ENCODE data around the gene RGS12. TPM values are rescaled to one million over a fixed set of nuclear protein-coding genes. Genes with fewer than 3 reads are reported as not detected.

RGS12 gene
- total RNA-seq, 5 donors from 2014 or later (not counting 1 experiment from before 2014, with no cell fraction given) = 6.4 to 15.3 (median 10.5) TPM

- Mint-ChIP-seq H3K9me3 (no peaks in the 10 kb centered on the region), H3K4me1 (peaks cover 0 to 18% (median 5%) of the 10 kb centered on the region in 3 donors), H3K4me3 (no peak overlapping the region), H3K36me3 (peaks cover 18% of the 10 kb centered on the region), H3K27me3 (no peaks in the 10 kb centered on the region), H3K27ac (no peak overlapping the region)
- DNase-seq (no peak), ATAC-seq (replicated peaks in 1 of 4) (no peak)
- ChIA-PET CTCF (no interaction called here), POLR2A (no interaction called here)
- Histone ChIP-seq H3K36me3 (ENCODE audit: control insufficient read depth in 2 of 2, extremely low read depth in 1 of 2, insufficient read depth in 1 of 2, low read length in 1 of 2) (peaks cover 6 to 8% of the 10 kb centered on the region in 2 donors), H3K4me3 (ENCODE audit: control insufficient read depth in 1 of 2, extremely low read depth in 1 of 2, low read length in 1 of 2) (no peak overlapping the region), H3K27me3 (replicated peaks in 1 of 2; ENCODE audit: control insufficient read depth in 2 of 2, extremely low read depth in 1 of 2, insufficient read depth in 2 of 2, low read length in 1 of 2) (no peaks in the 10 kb centered on the region), H3K27ac (ENCODE audit: low read length) (no peak overlapping the region), H3K4me1 (ENCODE audit: control insufficient read depth in 1 of 2, extremely low read depth in 1 of 2, insufficient read depth in 2 of 2, low read length in 2 of 2) (no peaks in the 10 kb centered on the region), H3K9me3 (no peaks in the 10 kb centered on the region)
- 74% methylated on average over 6 of the region's 7 CpGs for WGBS (ENCODE audit: insufficient coverage)
Observed at GRCh38 chr4:3315566-3315965, 22.7 kb downstream of the RGS12 start.

- H3K36me3 Mint-ChIP-seq = peaks cover 18% of the 10 kb centered on the region
- H3K4me1 Mint-ChIP-seq = peaks cover 0 to 13% (median 2%) of the 10 kb centered on the region in 3 donors
- DNase-seq (peak in 1 of 35 experiments; percentile 3), ATAC-seq (replicated peaks in 1 of 4) (no peak)
- H3K27ac ChIP-seq (ENCODE audit: low read length) = no peak overlapping the region
- no peak overlapping the region for H3K4me3 ChIP-seq (ENCODE audit: control insufficient read depth in 1 of 2, extremely low read depth in 1 of 2, low read length in 1 of 2)
- 100% methylated on average over 18 of the region's 18 CpGs for WGBS (ENCODE audit: insufficient coverage)
- peaks cover 6 to 8% of the 10 kb centered on the region in 2 donors for H3K36me3 ChIP-seq (ENCODE audit: control insufficient read depth in 2 of 2, extremely low read depth in 1 of 2, insufficient read depth in 1 of 2, low read length in 1 of 2)
- ChIA-PET CTCF (no interaction called here), POLR2A (no interaction called here)
- H3K27ac Mint-ChIP-seq = no peak overlapping the region
- no peak overlapping the region for H3K4me3 Mint-ChIP-seq
- H3K27me3 Mint-ChIP-seq = no peaks in the 10 kb centered on the region
- no peaks in the 10 kb centered on the region for H3K27me3 ChIP-seq (replicated peaks in 1 of 2; ENCODE audit: control insufficient read depth in 2 of 2, extremely low read depth in 1 of 2, insufficient read depth in 2 of 2, low read length in 1 of 2)
- no peaks in the 10 kb centered on the region for H3K9me3 ChIP-seq
- no peaks in the 10 kb centered on the region for H3K4me1 ChIP-seq (ENCODE audit: control insufficient read depth in 1 of 2, extremely low read depth in 1 of 2, insufficient read depth in 2 of 2, low read length in 2 of 2)
- no peaks in the 10 kb centered on the region for H3K9me3 Mint-ChIP-seq
Observed at GRCh38 chr4:3316146-3316545, 23.3 kb downstream of the RGS12 start.

GRCh38 chr4:3317011-3317655 is 24.3 kb downstream of the RGS12 start:
- Histone ChIP-seq H3K4me1 (ENCODE audit: control insufficient read depth in 1 of 2, extremely low read depth in 1 of 2, insufficient read depth in 2 of 2, low read length in 2 of 2) (no peaks in the 10 kb centered on the region), H3K27ac (ENCODE audit: low read length) (no peak overlapping the region), H3K4me3 (ENCODE audit: control insufficient read depth in 1 of 2, extremely low read depth in 1 of 2, low read length in 1 of 2) (no peak overlapping the region), H3K36me3 (ENCODE audit: control insufficient read depth in 2 of 2, extremely low read depth in 1 of 2, insufficient read depth in 1 of 2, low read length in 1 of 2) (peaks cover 8 to 9% of the 10 kb centered on the region in 2 donors), H3K9me3 (no peaks in the 10 kb centered on the region), H3K27me3 (replicated peaks in 1 of 2; ENCODE audit: control insufficient read depth in 2 of 2, extremely low read depth in 1 of 2, insufficient read depth in 2 of 2, low read length in 1 of 2) (no peaks in the 10 kb centered on the region)
- POLR2A ChIA-PET = no interaction called here
- ATAC-seq (replicated peaks in 1 of 4) = no peak
- H3K27me3 Mint-ChIP-seq = no peaks in the 10 kb centered on the region
- H3K4me3 Mint-ChIP-seq = no peak overlapping the region
- peak in 1 of 35 experiments; percentile 22 for DNase-seq
- CTCF ChIA-PET = no interaction called here
- peaks cover 0 to 11% (median 0%) of the 10 kb centered on the region in 3 donors for H3K4me1 Mint-ChIP-seq
- H3K27ac Mint-ChIP-seq = no peak overlapping the region
- no peaks in the 10 kb centered on the region for H3K9me3 Mint-ChIP-seq
- peaks cover 18% of the 10 kb centered on the region for H3K36me3 Mint-ChIP-seq
- 95% methylated on average over 27 of the region's 42 CpGs for WGBS (ENCODE audit: insufficient coverage)

- Mint-ChIP-seq H3K27ac (no peak overlapping the region), H3K9me3 (no peaks in the 10 kb centered on the region), H3K27me3 (no peaks in the 10 kb centered on the region), H3K4me3 (no peak overlapping the region), H3K4me1 (peaks cover 0 to 11% (median 0%) of the 10 kb centered on the region in 3 donors), H3K36me3 (peaks cover 18% of the 10 kb centered on the region)
- ATAC-seq (replicated peaks in 1 of 4) = no peak
- no peaks in the 10 kb centered on the region for H3K27me3 ChIP-seq (replicated peaks in 1 of 2; ENCODE audit: control insufficient read depth in 2 of 2, extremely low read depth in 1 of 2, insufficient read depth in 2 of 2, low read length in 1 of 2)
- DNase-seq = peak in 1 of 35 experiments; percentile 13
- H3K27ac ChIP-seq (ENCODE audit: low read length) = no peak overlapping the region
- POLR2A ChIA-PET = no interaction called here
- WGBS (ENCODE audit: insufficient coverage) = 95% methylated on average over 22 of the region's 22 CpGs
- CTCF ChIA-PET = no interaction called here
- no peaks in the 10 kb centered on the region for H3K9me3 ChIP-seq
- peaks cover 8 to 9% of the 10 kb centered on the region in 2 donors for H3K36me3 ChIP-seq (ENCODE audit: control insufficient read depth in 2 of 2, extremely low read depth in 1 of 2, insufficient read depth in 1 of 2, low read length in 1 of 2)
- H3K4me3 ChIP-seq (ENCODE audit: control insufficient read depth in 1 of 2, extremely low read depth in 1 of 2, low read length in 1 of 2) = no peak overlapping the region
- H3K4me1 ChIP-seq (ENCODE audit: control insufficient read depth in 1 of 2, extremely low read depth in 1 of 2, insufficient read depth in 2 of 2, low read length in 2 of 2) = no peaks in the 10 kb centered on the region
Observed at GRCh38 chr4:3317656-3318211, 24.9 kb downstream of the RGS12 start.

- Mint-ChIP-seq H3K4me3 (no peak overlapping the region), H3K27ac (no peak overlapping the region), H3K4me1 (peaks cover 0 to 14% (median 0%) of the 10 kb centered on the region in 3 donors), H3K9me3 (no peaks in the 10 kb centered on the region), H3K36me3 (peaks cover 24% of the 10 kb centered on the region), H3K27me3 (no peaks in the 10 kb centered on the region)
- DNase-seq (peak in 1 of 35 experiments; percentile 23), ATAC-seq (replicated peaks in 1 of 4) (no peak)
- Histone ChIP-seq H3K9me3 (no peaks in the 10 kb centered on the region), H3K27ac (ENCODE audit: low read length) (no peak overlapping the region), H3K36me3 (ENCODE audit: control insufficient read depth in 2 of 2, extremely low read depth in 1 of 2, insufficient read depth in 1 of 2, low read length in 1 of 2) (peaks cover 6 to 8% of the 10 kb centered on the region in 2 donors), H3K27me3 (replicated peaks in 1 of 2; ENCODE audit: control insufficient read depth in 2 of 2, extremely low read depth in 1 of 2, insufficient read depth in 2 of 2, low read length in 1 of 2) (no peaks in the 10 kb centered on the region), H3K4me1 (ENCODE audit: control insufficient read depth in 1 of 2, extremely low read depth in 1 of 2, insufficient read depth in 2 of 2, low read length in 2 of 2) (no peaks in the 10 kb centered on the region), H3K4me3 (ENCODE audit: control insufficient read depth in 1 of 2, extremely low read depth in 1 of 2, low read length in 1 of 2) (no peak overlapping the region)
- ChIA-PET CTCF (no interaction called here), POLR2A (no interaction called here)
- 96% methylated on average over 10 of the region's 10 CpGs for WGBS (ENCODE audit: insufficient coverage)
Observed at GRCh38 chr4:3318561-3319021, 25.8 kb downstream of the RGS12 start.

GRCh38 chr4:3320361-3321023 is 27.7 kb downstream of the RGS12 start:
- ATAC-seq (replicated peaks in 1 of 4) (no peak), DNase-seq (peak in 1 of 35 experiments; percentile 15)
- POLR2A ChIA-PET = no interaction called here
- Histone ChIP-seq H3K27me3 (replicated peaks in 1 of 2; ENCODE audit: control insufficient read depth in 2 of 2, extremely low read depth in 1 of 2, insufficient read depth in 2 of 2, low read length in 1 of 2) (no peaks in the 10 kb centered on the region), H3K36me3 (ENCODE audit: control insufficient read depth in 2 of 2, extremely low read depth in 1 of 2, insufficient read depth in 1 of 2, low read length in 1 of 2) (peaks cover 6 to 8% of the 10 kb centered on the region in 2 donors), H3K4me1 (ENCODE audit: control insufficient read depth in 1 of 2, extremely low read depth in 1 of 2, insufficient read depth in 2 of 2, low read length in 2 of 2) (no peaks in the 10 kb centered on the region), H3K27ac (ENCODE audit: low read length) (no peak overlapping the region), H3K4me3 (ENCODE audit: control insufficient read depth in 1 of 2, extremely low read depth in 1 of 2, low read length in 1 of 2) (no peak overlapping the region), H3K9me3 (no peaks in the 10 kb centered on the region)
- Mint-ChIP-seq H3K4me1 (peaks cover 0 to 17% (median 0%) of the 10 kb centered on the region in 3 donors), H3K27ac (no peak overlapping the region), H3K36me3 (peaks cover 28% of the 10 kb centered on the region), H3K9me3 (peaks cover 0 to 4% (median 0%) of the 10 kb centered on the region in 3 donors), H3K4me3 (no peak overlapping the region), H3K27me3 (no peaks in the 10 kb centered on the region)
- CTCF ChIA-PET = no interaction called here
- WGBS (ENCODE audit: insufficient coverage) = 90% methylated on average over 18 of the region's 21 CpGs
